Activated CD8-positive, alpha-beta memory T cell treated with anti-CD3 and anti-CD28 coated beads for 48 hours (primary cell): ENCODE results near the gene NCSTN.

Experiments used
- DNase-seq, 3 experiments: peaks; one replicate each; pipeline ENCODE4 v3.0.0-alpha.2; 2020; ENCODE audit warnings: low read depth in 2 of 3, low spot score in 2 of 3

NCSTN gene

GRCh38 chr1:160351629-160352028 lies 8.4 kb downstream of the NCSTN start:
- no peak for DNase-seq

- no peak for DNase-seq
Observed at GRCh38 chr1:160352555-160352954, 9.4 kb downstream of the NCSTN start.

GRCh38 chr1:160353223-160353622 lies 10.0 kb downstream of the NCSTN start:
- no peak for DNase-seq

- DNase-seq: no peak
Observed at GRCh38 chr1:160354388-160354985, 11.3 kb downstream of the NCSTN start.

GRCh38 chr1:160357286-160358002 lies 14.3 kb downstream of the NCSTN start:
- DNase-seq: no peak

GRCh38 chr1:160358073-160358472 lies 14.9 kb downstream of the NCSTN start:
- no peak for DNase-seq

- no peak for DNase-seq
Observed at GRCh38 chr1:160359559-160360226, 16.5 kb downstream of the NCSTN start.

- no peak for DNase-seq
Observed at GRCh38 chr1:160360227-160360695, 17.1 kb downstream of the NCSTN start.

GRCh38 chr1:160361199-160361598 lies 18.0 kb downstream of the NCSTN start:
- no peak for DNase-seq

- DNase-seq: no peak
Observed at GRCh38 chr1:160361814-160362167, 18.6 kb downstream of the NCSTN start.

GRCh38 chr1:160362168-160362957 lies 19.2 kb downstream of the NCSTN start:
- DNase-seq: no peak

- no peak for DNase-seq
Observed at GRCh38 chr1:160363010-160363409, 19.8 kb downstream of the NCSTN start.

GRCh38 chr1:160363951-160364735 lies 21.0 kb downstream of the NCSTN start:
- DNase-seq: no peak

GRCh38 chr1:160365325-160365724 lies 22.1 kb downstream of the NCSTN start:
- no peak for DNase-seq

- DNase-seq: no peak
Observed at GRCh38 chr1:160366731-160367515, 23.7 kb downstream of the NCSTN start, which contains the start of gene NHLH1. Gene NHLH1, plus strand, starts transcription at chr1:160367071. Its CDS starts 3,661 bp downstream, at chr1:160370732.

GRCh38 chr1:160367516-160367900 lies 24.3 kb downstream of the NCSTN start:
- no peak for DNase-seq

GRCh38 chr1:160367934-160368923 lies 25.0 kb downstream of the NCSTN start:
- no peak for DNase-seq

- no peak for DNase-seq
Observed at GRCh38 chr1:160369087-160369486, 25.9 kb downstream of the NCSTN start.
